AG09319 (cell line): Measurements from ENCODE around the gene IL1A.

Experiments
- DNase-seq: peaks from one replicate; pipeline ENCODE4 v3.0.0-alpha.2; 2010; ENCODE audit warnings: low read depth; ENCODE audit errors: extremely low read depth
- CTCF ChIP-seq: IDR thresholded peaks from 2 replicates; pipeline ENCODE4 v1.5.1; 2011; ENCODE audit warnings: low read depth, mild to moderate bottlenecking, inconsistent platforms, low read length, moderate library complexity

Gene IL1A

GRCh38 chr2:112825706-112826105 is 41.4 kb upstream of the IL1A start:
- TF ChIP-seq CTCF, result no peak

GRCh38 chr2:112824694-112825085 is 40.4 kb upstream of the IL1A start:
- no peak for DNase-seq
- TF ChIP-seq CTCF, result no peak

More at GRCh38 chr2:112825706-112826105, 41.4 kb upstream of the IL1A start:
- DNase-seq, result no peak

- no peak for TF ChIP-seq CTCF
- DNase-seq, result no peak
Measured at GRCh38 chr2:112821682-112822081, 37.4 kb upstream of the IL1A start.

- no peak for TF ChIP-seq CTCF
- DNase-seq, result no peak
Measured at GRCh38 chr2:112821142-112821541, 36.8 kb upstream of the IL1A start.

- no peak for DNase-seq
- no peak for TF ChIP-seq CTCF
Measured at GRCh38 chr2:112820343-112820742, 36.0 kb upstream of the IL1A start.

GRCh38 chr2:112819081-112819480 is 34.8 kb upstream of the IL1A start:
- no peak for TF ChIP-seq CTCF
- no peak for DNase-seq

- no peak for TF ChIP-seq CTCF
- no peak for DNase-seq
Measured at GRCh38 chr2:112818094-112818902, 34.0 kb upstream of the IL1A start.
